Fibroblast of lung (primary cell): ENCODE data around the gene GRM8.

Source experiments
- EZH2 ChIP-seq: IDR thresholded peaks from 2 replicates; pipeline ENCODE4 v1.5.1; 2012; ENCODE audit warnings: low read length, control low read depth, mild to moderate bottlenecking; ENCODE audit errors: missing control alignments
- TF ChIP-seq, protein P1 (sequence below), 2 donors: IDR thresholded peaks in 1 of 2; conservative IDR thresholded peaks in 1 of 2; 1 replicate in 1 of 2; 2 replicates in 1 of 2; pipeline ENCODE4 v1.5.1; 2011 to 2012; ENCODE audit warnings: low read length in 2 of 2, control low read depth in 1 of 2, inconsistent platforms in 1 of 2, low read depth in 1 of 2, mild to moderate bottlenecking in 1 of 2

GRCh38 chr7:127208860-127209259 lies 43.9 kb downstream of the GRM8 start:
- TF ChIP-seq, protein P1, sequence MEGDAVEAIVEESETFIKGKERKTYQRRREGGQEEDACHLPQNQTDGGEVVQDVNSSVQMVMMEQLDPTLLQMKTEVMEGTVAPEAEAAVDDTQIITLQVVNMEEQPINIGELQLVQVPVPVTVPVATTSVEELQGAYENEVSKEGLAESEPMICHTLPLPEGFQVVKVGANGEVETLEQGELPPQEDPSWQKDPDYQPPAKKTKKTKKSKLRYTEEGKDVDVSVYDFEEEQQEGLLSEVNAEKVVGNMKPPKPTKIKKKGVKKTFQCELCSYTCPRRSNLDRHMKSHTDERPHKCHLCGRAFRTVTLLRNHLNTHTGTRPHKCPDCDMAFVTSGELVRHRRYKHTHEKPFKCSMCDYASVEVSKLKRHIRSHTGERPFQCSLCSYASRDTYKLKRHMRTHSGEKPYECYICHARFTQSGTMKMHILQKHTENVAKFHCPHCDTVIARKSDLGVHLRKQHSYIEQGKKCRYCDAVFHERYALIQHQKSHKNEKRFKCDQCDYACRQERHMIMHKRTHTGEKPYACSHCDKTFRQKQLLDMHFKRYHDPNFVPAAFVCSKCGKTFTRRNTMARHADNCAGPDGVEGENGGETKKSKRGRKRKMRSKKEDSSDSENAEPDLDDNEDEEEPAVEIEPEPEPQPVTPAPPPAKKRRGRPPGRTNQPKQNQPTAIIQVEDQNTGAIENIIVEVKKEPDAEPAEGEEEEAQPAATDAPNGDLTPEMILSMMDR (conservative IDR thresholded peaks at IDR 0.05 in 1 of 2, IDR thresholded peaks at IDR 0.05 in 1 of 2; ENCODE audit: low read depth in 1 of 2, low read length in 2 of 2) = no peak
- no peak for TF ChIP-seq EZH2
